Measurements from ENCODE around the gene TRAF7. TPM values are rescaled to one million over a fixed set of nuclear protein-coding genes. Genes with fewer than 3 reads are reported as not detected.
A peak's percentile ranks its signal among the peaks of the same experiment; 100 is the strongest.
"Not testable (repeated sequence)": the region's sequence is repeated elsewhere in the genome, so short reads cannot be mapped to it uniquely, and the experiment has no call there.

TRAF7 gene
- total RNA-seq, 1 experiment from 2014 or later, result 111 TPM

GRCh38 chr16:2117341-2117740 is 38.2 kb upstream of the TRAF7 start:
- peaks cover 11% of the 10 kb centered on the region for H3K36me3 ChIP-seq
- not testable (repeated sequence) for H3K9me3 ChIP-seq, DNase-seq, H3K4me3 ChIP-seq, H3K27me3 ChIP-seq

- not testable (repeated sequence) for H3K27me3 ChIP-seq, DNase-seq, H3K9me3 ChIP-seq, H3K4me3 ChIP-seq
- H3K36me3 ChIP-seq, result peaks cover 15% of the 10 kb centered on the region
These were observed 37.4 kb upstream of the TRAF7 start for GRCh38 chr16:2117960-2118722.

- not testable (repeated sequence) for H3K9me3 ChIP-seq, H3K27me3 ChIP-seq, H3K4me3 ChIP-seq
- H3K36me3 ChIP-seq, result peaks cover 18% of the 10 kb centered on the region
- peak; percentile 76 for DNase-seq
These were observed 34.3 kb upstream of the TRAF7 start for GRCh38 chr16:2121325-2121724.

GRCh38 chr16:2121853-2122252 is 33.7 kb upstream of the TRAF7 start:
- H3K4me3 ChIP-seq, result no peak overlapping the region
- peak; percentile 78 for DNase-seq
- no peaks in the 10 kb centered on the region for H3K9me3 ChIP-seq
- peaks cover 22% of the 10 kb centered on the region for H3K36me3 ChIP-seq
- no peaks in the 10 kb centered on the region for H3K27me3 ChIP-seq

GRCh38 chr16:2122429-2122828 is 33.2 kb upstream of the TRAF7 start:
- Histone ChIP-seq H3K27me3 (no peaks in the 10 kb centered on the region), H3K9me3 (no peaks in the 10 kb centered on the region), H3K4me3 (no peak overlapping the region), H3K36me3 (peaks cover 26% of the 10 kb centered on the region)
- no peak for DNase-seq

GRCh38 chr16:2122934-2123683 is 32.5 kb upstream of the TRAF7 start:
- not testable (repeated sequence) for DNase-seq, H3K9me3 ChIP-seq, H3K4me3 ChIP-seq, H3K27me3 ChIP-seq
- H3K36me3 ChIP-seq, result peaks cover 26% of the 10 kb centered on the region

- peak overlapping the region; percentile 49 for H3K4me3 ChIP-seq
- DNase-seq, result peak; percentile 55
- not testable (repeated sequence) for H3K9me3 ChIP-seq, H3K27me3 ChIP-seq
- H3K36me3 ChIP-seq, result peaks cover 26% of the 10 kb centered on the region
These were observed 31.7 kb upstream of the TRAF7 start for GRCh38 chr16:2123706-2124376.

- H3K4me3 ChIP-seq, result peak overlapping the region; percentile 49
- peak; percentile 70 for DNase-seq
- H3K9me3 ChIP-seq, H3K27me3 ChIP-seq: not testable (repeated sequence)
- peaks cover 26% of the 10 kb centered on the region for H3K36me3 ChIP-seq
These were observed 31.2 kb upstream of the TRAF7 start for GRCh38 chr16:2124377-2124693.

- peak; percentile 95 for DNase-seq
- not testable (repeated sequence) for H3K9me3 ChIP-seq, H3K27me3 ChIP-seq
- H3K4me3 ChIP-seq, result peak overlapping the region; percentile 49
- H3K36me3 ChIP-seq, result peaks cover 26% of the 10 kb centered on the region
These were observed 30.7 kb upstream of the TRAF7 start for GRCh38 chr16:2124694-2125444.

GRCh38 chr16:2125609-2126008 is 30.0 kb upstream of the TRAF7 start:
- not testable (repeated sequence) for H3K4me3 ChIP-seq

GRCh38 chr16:2126161-2126743 is 29.3 kb upstream of the TRAF7 start:
- H3K9me3 ChIP-seq, H3K27me3 ChIP-seq: not testable (repeated sequence)
- H3K36me3 ChIP-seq, result peaks cover 26% of the 10 kb centered on the region
- peak; percentile 88 for DNase-seq
- H3K4me3 ChIP-seq, result peak overlapping the region; percentile 8; the same call in 1 of the 2 replicates

More at GRCh38 chr16:2125609-2126008, 30.0 kb upstream of the TRAF7 start:
- not testable (repeated sequence) for H3K9me3 ChIP-seq, DNase-seq, H3K27me3 ChIP-seq
- peaks cover 26% of the 10 kb centered on the region for H3K36me3 ChIP-seq

- Histone ChIP-seq H3K36me3 (peaks cover 26% of the 10 kb centered on the region), H3K4me3 (peak overlapping the region; percentile 22)
- H3K27me3 ChIP-seq, H3K9me3 ChIP-seq: not testable (repeated sequence)
- DNase-seq, result peak; percentile 62
These were observed 28.5 kb upstream of the TRAF7 start for GRCh38 chr16:2126928-2127556.

GRCh38 chr16:2127630-2128280 is 27.8 kb upstream of the TRAF7 start:
- peak; percentile 69 for DNase-seq
- not testable (repeated sequence) for H3K27me3 ChIP-seq, H3K4me3 ChIP-seq, H3K9me3 ChIP-seq
- peaks cover 22% of the 10 kb centered on the region for H3K36me3 ChIP-seq

- not testable (repeated sequence) for H3K27me3 ChIP-seq, H3K4me3 ChIP-seq, H3K9me3 ChIP-seq
- H3K36me3 ChIP-seq, result peaks cover 20% of the 10 kb centered on the region
- peak; percentile 86 for DNase-seq
These were observed 26.3 kb upstream of the TRAF7 start for GRCh38 chr16:2129251-2129650.

GRCh38 chr16:2129890-2130447 is 25.6 kb upstream of the TRAF7 start:
- not testable (repeated sequence) for H3K4me3 ChIP-seq, H3K9me3 ChIP-seq, H3K27me3 ChIP-seq, DNase-seq
- peaks cover 14% of the 10 kb centered on the region for H3K36me3 ChIP-seq
